Measurements from ENCODE around the gene CD8B2.
"Not testable (repeated sequence)": the region's sequence is repeated elsewhere in the genome, so short reads cannot be mapped to it uniquely, and the experiment has no call there.

CD8B2 gene

GRCh38 chr2:106551417-106552130 lies 64.4 kb downstream of the CD8B2 start:
- DNase-seq (ENCODE audit: low read depth), result no peak

- no peak for DNase-seq (ENCODE audit: low read depth)
These were observed 65.8 kb downstream of the CD8B2 start for GRCh38 chr2:106552921-106553320.

GRCh38 chr2:106553321-106553720 lies 66.2 kb downstream of the CD8B2 start:
- DNase-seq (ENCODE audit: low read depth), result no peak

GRCh38 chr2:106554411-106554810 lies 67.2 kb downstream of the CD8B2 start:
- DNase-seq (ENCODE audit: low read depth), result no peak

GRCh38 chr2:106555053-106555452 lies 67.9 kb downstream of the CD8B2 start:
- no peak for DNase-seq (ENCODE audit: low read depth)

- DNase-seq (ENCODE audit: low read depth), result not testable (repeated sequence)
These were observed 72.6 kb downstream of the CD8B2 start for GRCh38 chr2:106559786-106560185.

- no peak for DNase-seq (ENCODE audit: low read depth)
These were observed 73.6 kb downstream of the CD8B2 start for GRCh38 chr2:106560773-106561172.

- DNase-seq (ENCODE audit: low read depth), result no peak
These were observed 74.2 kb downstream of the CD8B2 start for GRCh38 chr2:106561356-106561755.

- DNase-seq (ENCODE audit: low read depth), result no peak
These were observed 74.6 kb downstream of the CD8B2 start for GRCh38 chr2:106561803-106562202.

- no peak for DNase-seq (ENCODE audit: low read depth)
These were observed 75.4 kb downstream of the CD8B2 start for GRCh38 chr2:106562268-106563186.

GRCh38 chr2:106563195-106563594 lies 76.0 kb downstream of the CD8B2 start:
- DNase-seq (ENCODE audit: low read depth), result no peak

GRCh38 chr2:106565599-106565998 lies 78.4 kb downstream of the CD8B2 start:
- no peak for DNase-seq (ENCODE audit: low read depth)

GRCh38 chr2:106566050-106566449 lies 78.9 kb downstream of the CD8B2 start:
- DNase-seq (ENCODE audit: low read depth), result no peak

- DNase-seq (ENCODE audit: low read depth), result not testable (repeated sequence)
These were observed 79.3 kb downstream of the CD8B2 start for GRCh38 chr2:106566484-106566883.

- DNase-seq (ENCODE audit: low read depth), result no peak
These were observed 83.2 kb downstream of the CD8B2 start for GRCh38 chr2:106570316-106570715.
